Esophagus squamous epithelium (tissue), 5 donors: ENCODE results near the gene NECTIN1. TPM values are rescaled to one million over a fixed set of nuclear protein-coding genes. Genes with fewer than 3 reads are reported as not detected.

Source experiments
- DNase-seq: peaks from one replicate; lab custom pipeline; 2025; lab: John Stamatoyannopoulos, UW
- H3K27ac ChIP-seq, 4 donors: fragments of 200-600 bp; sonication (generic); one replicate each; pipeline ENCODE4 v1.5.1; 2016 to 2019; ENCODE audit warnings: mild to moderate bottlenecking in 1 of 4
- H3K27me3 ChIP-seq, 4 donors: fragments of 200-600 bp; sonication (generic); 1 replicate in 3 of 4; 2 replicates in 1 of 4; pipeline versions ENCODE4 v1.5.1 to v1.6.0; 2017 to 2021; ENCODE audit warnings: antibody characterized with exemption in 1 of 4
- H3K36me3 ChIP-seq, 3 donors: fragments of 200-600 bp; sonication (generic); one replicate each; pipeline ENCODE4 v1.5.1; 2016 to 2019
- H3K4me1 ChIP-seq, 3 donors: fragments of 200-600 bp; sonication (generic); one replicate each; pipeline ENCODE4 v1.5.1; 2017 to 2019
- H3K4me3 ChIP-seq, 4 donors: fragments of 200-600 bp; sonication (generic); 1 replicate in 3 of 4; 2 replicates in 1 of 4; pipeline ENCODE4 v1.5.1; 2016 to 2019; ENCODE audit warnings: mild to moderate bottlenecking in 2 of 4, moderate library complexity in 1 of 4
- H3K9me3 ChIP-seq, 3 donors: fragments of 200-600 bp; sonication (generic); one replicate each; pipeline ENCODE4 v1.5.1; 2016 to 2019
- CTCF ChIP-seq, 6 experiments: fragments of 450-650 bp in 4 of 6; fragments of 200-600 bp in 2 of 6; sonication (generic) in 2 of 6; IDR thresholded peaks; one replicate each; pipeline ENCODE4 v1.5.1; 2016 to 2019; ENCODE audit warnings: antibody characterized with exemption in 6 of 6, mild to moderate bottlenecking in 4 of 6, moderate library complexity in 4 of 6
- POLR2A ChIP-seq, 4 donors: fragments of 450-650 bp; IDR thresholded peaks; one replicate each; pipeline ENCODE4 v1.6.1; 2017; ENCODE audit warnings: antibody characterized with exemption in 4 of 4, mild to moderate bottlenecking in 4 of 4, moderate library complexity in 3 of 4
- WGBS, 2 donors: methylation state at CpG; one replicate each; pipeline ENCODE4 v1.1.5; 2018; 5-methylcytosine and 5-hydroxymethylcytosine counted together
- intact Hi-C: fragments of 100-400 bp; cut with DNase I; formaldehyde crosslinking; loops from one replicate; pipeline ENCODE4 v1.15.0; 2022
- total RNA-seq, 4 donors: library from RNA; depleted of rRNA; stranded (reverse); fragments of >200 nt; gene quantifications; one replicate each; pipeline ENCODE4 v1.1.0, GENCODE V29; 2016
- donor health status: DM: yes; HTN: yes; CAD: no.

Gene NECTIN1
- total RNA-seq, 4 donors from 2014 or later: 72.5 to 163 (median 117) TPM

- intact Hi-C loops: loop anchor here (10.0 kb wide), 1 partner anchor 140 kb away; no protein-coding TSS in a partner anchor
- no peaks in the 10 kb centered on the region for H3K9me3 ChIP-seq
- H3K4me3 ChIP-seq: no peak overlapping the region
- no peaks in the 10 kb centered on the region for H3K4me1 ChIP-seq
- 87 to 89% methylated on average over 11 to 12 of the region's 15 CpGs for WGBS, 2 donors
- no peak for DNase-seq
- H3K27me3 ChIP-seq: peaks cover 0 to 20% (median 0%) of the 10 kb centered on the region in 4 donors
- no peak overlapping the region for H3K27ac ChIP-seq
- H3K36me3 ChIP-seq: no peaks in the 10 kb centered on the region
- no peak for TF ChIP-seq CTCF (IDR thresholded peaks at IDR 0.05)
- no peak for TF ChIP-seq POLR2A (IDR thresholded peaks at IDR 0.05)
Observed at GRCh38 chr11:119634301-119634700, 94.7 kb downstream of the NECTIN1 start.

GRCh38 chr11:119629834-119630624, 99.0 kb downstream of the NECTIN1 start:
- Histone ChIP-seq H3K4me1 (peaks cover 0 to 22% (median 4%) of the 10 kb centered on the region in 3 donors), H3K36me3 (no peaks in the 10 kb centered on the region), H3K27ac (no peak overlapping the region), H3K9me3 (no peaks in the 10 kb centered on the region), H3K27me3 (peaks cover 0 to 14% (median 0%) of the 10 kb centered on the region in 4 donors), H3K4me3 (no peak overlapping the region)
- intact Hi-C loops: loop anchor here (10.0 kb wide), 1 partner anchor 135 kb away; no protein-coding TSS in a partner anchor
- WGBS, 2 donors: 85 to 87% methylated on average over 2 to 7 of the region's 8 CpGs
- no peak for TF ChIP-seq POLR2A (IDR thresholded peaks at IDR 0.05)
- DNase-seq: no peak

GRCh38 chr11:119629085-119629484, 99.9 kb downstream of the NECTIN1 start:
- Histone ChIP-seq H3K36me3 (no peaks in the 10 kb centered on the region), H3K27me3 (peaks cover 0 to 19% (median 0%) of the 10 kb centered on the region in 4 donors), H3K9me3 (no peaks in the 10 kb centered on the region), H3K27ac (no peak overlapping the region), H3K4me3 (no peak overlapping the region), H3K4me1 (peaks cover 0 to 27% (median 4%) of the 10 kb centered on the region in 3 donors)
- WGBS, 2 donors: 70 to 76% methylated on average over 7 to 8 of the region's 9 CpGs
- TF ChIP-seq CTCF (IDR thresholded peaks at IDR 0.05) (no peak), POLR2A (IDR thresholded peaks at IDR 0.05) (no peak)
- DNase-seq: no peak
- intact Hi-C loops: no loop called here

- Histone ChIP-seq H3K9me3 (no peaks in the 10 kb centered on the region), H3K4me3 (no peak overlapping the region), H3K36me3 (no peaks in the 10 kb centered on the region), H3K27me3 (peaks cover 0 to 29% (median 0%) of the 10 kb centered on the region in 4 donors), H3K27ac (no peak overlapping the region), H3K4me1 (peaks cover 0 to 36% (median 4%) of the 10 kb centered on the region in 3 donors)
- WGBS, 2 donors: 27 to 88% methylated on average over 2 to 5 of the region's 6 CpGs
- no peak for DNase-seq
- TF ChIP-seq POLR2A (IDR thresholded peaks at IDR 0.05) (no peak), CTCF (IDR thresholded peaks at IDR 0.05) (no peak)
- intact Hi-C loops: no loop called here
Observed at GRCh38 chr11:119627286-119627685, 101.7 kb downstream of the NECTIN1 start.

GRCh38 chr11:119626871-119627270, 102.1 kb downstream of the NECTIN1 start:
- no peak overlapping the region for H3K4me3 ChIP-seq
- no peak for DNase-seq
- H3K4me1 ChIP-seq: peaks cover 0 to 36% (median 4%) of the 10 kb centered on the region in 3 donors
- peaks cover 0 to 29% (median 0%) of the 10 kb centered on the region in 4 donors for H3K27me3 ChIP-seq
- TF ChIP-seq CTCF (IDR thresholded peaks at IDR 0.05) (no peak), POLR2A (IDR thresholded peaks at IDR 0.05) (no peak)
- WGBS, 2 donors: 44 to 63% methylated on average over 3 to 5 of the region's 7 CpGs
- H3K27ac ChIP-seq: no peak overlapping the region
- intact Hi-C loops: no loop called here
- no peaks in the 10 kb centered on the region for H3K9me3 ChIP-seq
- H3K36me3 ChIP-seq: no peaks in the 10 kb centered on the region
